Activated T-cell treated with anti-CD3 and anti-CD28 coated beads for 4 hours (primary cell): ENCODE measurements around the gene KRT1.

Experiments
- DNase-seq: peaks from one replicate; pipeline ENCODE4 v3.0.0-alpha.2; 2020

KRT1 gene

DNA sequence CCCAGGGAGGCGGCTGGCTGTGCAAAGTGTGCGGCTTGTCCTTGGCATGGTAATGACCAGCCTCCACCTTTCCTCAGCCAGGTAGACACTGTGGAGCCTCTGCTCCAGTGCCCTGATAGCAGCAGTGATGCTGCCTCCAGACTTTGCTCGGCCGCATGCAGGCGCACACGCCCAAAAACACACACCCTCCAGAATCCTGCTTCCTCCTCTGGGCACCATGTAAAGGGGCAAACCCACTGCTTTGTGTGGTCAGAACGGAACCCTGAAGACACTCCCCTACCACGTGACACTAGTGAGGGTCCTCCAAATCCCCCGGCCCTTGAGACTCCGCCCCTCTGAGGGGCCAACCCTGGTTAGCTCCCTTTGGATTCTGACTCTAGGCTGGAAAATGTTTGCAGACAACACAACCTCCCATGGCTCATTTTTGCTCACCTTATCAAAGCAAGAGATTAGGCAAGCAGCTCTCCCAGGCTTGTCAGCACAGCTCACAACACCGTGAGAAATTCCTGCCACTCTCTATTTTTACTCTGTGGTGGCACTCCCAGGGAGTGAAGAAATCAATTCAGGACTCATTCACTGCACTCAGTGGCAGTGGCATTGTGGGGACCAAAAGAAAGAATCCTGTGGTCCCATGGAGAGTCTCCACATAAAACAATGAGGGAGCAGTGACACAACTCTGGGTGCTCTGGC is 18.6 kb upstream of the KRT1 start:
- no peak for DNase-seq

DNA sequence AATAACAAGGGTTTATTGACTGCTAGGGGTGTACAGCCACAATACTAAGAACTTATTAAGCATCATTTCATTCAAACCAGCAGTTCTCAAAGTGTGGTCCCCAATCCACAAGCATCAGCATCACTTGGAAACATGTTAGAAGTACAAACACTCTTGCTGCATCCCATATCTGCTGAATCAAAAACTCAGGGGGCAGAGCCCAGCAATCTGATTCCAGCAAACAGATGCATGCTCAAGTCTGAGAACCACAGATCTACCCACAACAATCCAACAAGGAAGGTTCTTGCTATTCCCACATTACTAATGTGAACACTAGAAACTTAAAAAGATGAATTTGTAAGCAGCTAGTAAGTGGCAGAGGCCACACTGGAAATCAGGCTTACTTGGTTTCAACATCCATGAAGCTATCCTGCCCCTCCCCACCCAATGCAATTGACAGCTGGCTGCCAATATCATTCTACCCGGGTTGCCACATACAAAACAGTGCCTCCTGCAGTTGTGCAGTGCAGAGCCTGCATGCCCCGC is 16.9 kb upstream of the KRT1 start:
- DNase-seq: no peak

- no peak for DNase-seq
Measured at GRCh38 chr12:52696588-52696987, 16.4 kb upstream of the KRT1 start.

DNA sequence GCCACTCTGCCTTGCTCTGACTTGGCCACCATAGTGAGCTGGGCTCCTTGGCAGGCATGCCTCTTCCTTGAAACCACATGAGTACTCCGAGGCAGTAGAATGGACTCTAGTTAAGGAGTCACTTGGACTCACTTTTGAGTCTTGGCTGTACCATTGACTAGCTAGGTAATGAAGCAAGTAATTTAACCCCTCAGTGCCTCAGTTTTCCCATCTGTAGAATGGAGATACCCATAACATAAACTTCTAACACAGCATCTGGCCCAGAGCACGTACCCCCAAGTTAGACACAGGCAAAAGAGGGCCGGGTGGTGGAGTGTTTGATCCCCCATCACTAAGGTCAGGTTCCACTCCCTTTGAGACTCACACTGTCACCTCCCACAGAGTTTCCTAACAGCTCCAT is 14.8 kb upstream of the KRT1 start:
- no peak for DNase-seq

DNA sequence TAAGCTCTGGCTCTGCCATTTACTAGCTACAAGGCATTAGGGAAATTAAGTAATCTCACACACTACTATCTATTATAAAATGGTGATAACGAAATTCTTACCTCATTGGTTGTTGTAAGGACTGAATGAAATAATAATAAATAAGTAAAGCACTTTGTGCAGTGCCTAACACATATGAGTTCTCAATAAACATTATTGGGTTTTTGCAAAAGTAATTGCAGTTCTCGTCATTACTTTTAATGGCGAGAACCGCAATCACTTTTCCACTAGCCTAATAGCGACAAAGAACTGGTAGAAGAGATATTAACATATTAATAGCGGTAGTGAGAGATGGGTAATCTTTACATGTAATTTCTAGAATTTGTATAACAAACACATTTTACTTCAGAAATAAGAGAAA is 13.9 kb upstream of the KRT1 start:
- DNase-seq: no peak

DNA sequence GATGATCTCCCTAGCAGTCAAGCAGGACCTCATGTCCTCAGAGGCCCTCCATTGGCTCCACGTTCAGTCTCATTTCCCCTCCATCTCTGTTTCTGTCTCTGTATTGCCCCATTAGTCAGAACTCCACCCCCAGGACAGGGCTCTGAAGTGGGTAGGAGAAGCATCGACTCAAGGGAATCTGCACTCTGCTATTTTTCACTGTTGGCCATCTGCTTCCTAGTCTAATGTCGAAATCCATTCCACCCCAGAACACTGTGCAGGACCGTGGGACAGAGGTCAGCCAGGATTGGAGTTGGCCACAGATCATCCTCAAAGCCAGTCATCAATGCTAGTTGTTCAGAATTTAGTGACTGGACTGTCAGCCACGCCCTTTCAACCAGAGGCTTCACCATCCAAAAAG is 13.1 kb upstream of the KRT1 start:
- DNase-seq: no peak

GRCh38 chr12:52692254-52692653 is 12.0 kb upstream of the KRT1 start:
- no peak for DNase-seq

DNA sequence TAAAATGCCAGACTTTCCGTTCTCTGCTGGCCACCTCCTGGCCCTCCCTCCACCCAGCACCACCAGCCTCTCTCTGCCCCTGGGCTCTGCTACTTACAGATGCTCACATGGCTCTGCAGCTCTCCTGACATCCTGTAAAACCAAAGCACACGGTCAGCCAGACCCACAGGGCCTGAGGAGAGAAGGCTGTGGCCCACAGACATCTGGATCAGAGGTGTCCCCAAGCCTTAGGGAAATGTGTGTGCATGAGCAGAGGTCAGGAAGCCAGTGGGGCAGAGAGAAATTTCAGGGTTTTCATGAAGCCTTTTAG is 11.6 kb upstream of the KRT1 start:
- no peak for DNase-seq

- peak; percentile 34 for DNase-seq
Measured at GRCh38 chr12:52691076-52691840, 11.1 kb upstream of the KRT1 start.

DNA sequence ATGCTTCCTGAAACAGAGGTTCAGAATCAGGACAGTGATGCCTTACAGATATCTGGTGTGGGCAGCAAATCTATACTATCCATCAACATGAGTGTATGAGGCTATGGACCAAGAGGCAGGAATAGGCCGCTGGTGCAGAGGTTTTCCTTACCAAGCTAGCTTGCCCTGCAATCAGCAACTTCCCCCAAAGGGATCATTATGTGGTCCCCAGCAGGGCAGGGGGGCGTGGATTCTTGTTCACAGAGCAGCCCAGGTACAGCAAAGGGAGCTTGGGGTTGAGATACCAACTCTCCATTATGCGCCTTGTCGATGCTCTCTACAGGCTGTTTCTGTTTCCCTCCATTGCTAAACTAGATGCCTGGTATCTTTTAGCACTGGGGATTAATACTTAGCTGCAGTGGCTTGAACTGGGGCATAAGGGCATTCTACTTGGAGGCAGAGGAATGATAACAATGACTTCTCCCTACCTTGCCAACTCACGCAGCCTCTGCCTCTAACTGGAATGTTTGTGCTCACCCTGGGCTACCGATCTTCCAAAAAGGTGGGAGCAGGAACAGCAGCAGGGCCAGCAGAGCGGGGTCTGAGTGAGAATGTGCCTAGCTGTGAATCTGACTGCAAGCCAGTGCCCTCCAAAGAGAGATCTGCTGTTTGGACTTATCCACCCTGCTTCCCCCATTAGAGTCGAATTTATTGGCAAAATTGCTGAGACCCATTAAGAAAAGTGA is 10.3 kb upstream of the KRT1 start:
- DNase-seq: no peak

DNA sequence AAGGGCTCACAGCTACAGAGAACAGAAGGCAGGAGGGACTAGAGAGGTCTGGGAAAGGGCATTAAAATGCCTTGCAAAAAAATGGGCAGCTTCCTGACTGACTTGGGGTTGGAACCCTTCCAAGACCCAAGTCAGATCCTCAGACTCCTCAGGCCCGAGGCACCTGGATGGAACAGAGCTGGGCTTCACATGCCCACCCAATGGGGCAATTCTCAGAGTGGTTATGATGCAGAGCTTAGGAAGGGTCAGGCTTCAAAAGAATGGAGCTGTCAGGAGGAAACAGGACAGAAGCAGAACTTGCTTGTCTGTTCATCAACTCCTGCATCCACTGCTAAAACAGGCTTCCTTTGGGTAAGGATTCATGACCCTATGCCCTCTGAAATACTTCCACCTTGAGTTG is 9.7 kb upstream of the KRT1 start:
- no peak for DNase-seq

DNA sequence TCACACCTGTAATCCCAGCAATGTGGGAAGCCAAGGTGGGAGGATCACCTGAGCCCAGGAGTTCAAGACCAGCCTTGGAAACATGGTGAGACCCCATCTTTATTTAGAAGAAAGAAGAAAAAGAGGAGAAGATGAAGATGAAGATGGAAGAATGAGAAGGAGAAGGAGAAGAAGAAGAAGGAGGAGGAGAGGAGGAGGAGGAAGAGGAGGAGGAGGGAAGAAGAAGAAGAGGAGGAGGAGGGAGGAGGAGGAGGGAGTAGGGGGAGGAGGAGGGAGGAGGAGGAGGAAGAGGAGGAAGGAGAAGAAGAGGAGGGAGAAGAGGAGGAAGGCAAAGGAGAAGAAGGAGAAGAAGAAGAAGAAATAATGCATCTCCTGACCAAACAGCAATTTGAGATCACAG is 9.0 kb upstream of the KRT1 start:
- no peak for DNase-seq

DNA sequence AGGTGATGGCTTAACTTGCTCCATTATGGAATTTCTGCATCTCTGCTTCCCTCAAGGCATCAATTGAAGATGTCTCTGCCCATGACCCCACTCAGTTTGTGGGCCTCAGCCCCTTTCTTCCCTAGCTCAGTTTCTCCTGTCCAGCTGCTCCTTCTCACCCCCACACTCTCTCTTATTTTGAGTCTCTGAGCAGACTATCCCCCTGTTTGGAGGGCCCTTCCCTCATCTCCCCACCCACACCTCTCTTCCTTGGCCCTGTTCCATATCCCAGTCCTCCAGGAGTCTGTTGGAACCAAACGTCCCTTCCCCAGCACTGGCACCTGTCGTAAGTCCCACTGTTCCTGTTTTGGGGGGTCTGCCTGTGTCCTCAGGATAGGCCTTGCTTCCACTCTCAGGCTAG is 8.3 kb upstream of the KRT1 start:
- no peak for DNase-seq

DNA sequence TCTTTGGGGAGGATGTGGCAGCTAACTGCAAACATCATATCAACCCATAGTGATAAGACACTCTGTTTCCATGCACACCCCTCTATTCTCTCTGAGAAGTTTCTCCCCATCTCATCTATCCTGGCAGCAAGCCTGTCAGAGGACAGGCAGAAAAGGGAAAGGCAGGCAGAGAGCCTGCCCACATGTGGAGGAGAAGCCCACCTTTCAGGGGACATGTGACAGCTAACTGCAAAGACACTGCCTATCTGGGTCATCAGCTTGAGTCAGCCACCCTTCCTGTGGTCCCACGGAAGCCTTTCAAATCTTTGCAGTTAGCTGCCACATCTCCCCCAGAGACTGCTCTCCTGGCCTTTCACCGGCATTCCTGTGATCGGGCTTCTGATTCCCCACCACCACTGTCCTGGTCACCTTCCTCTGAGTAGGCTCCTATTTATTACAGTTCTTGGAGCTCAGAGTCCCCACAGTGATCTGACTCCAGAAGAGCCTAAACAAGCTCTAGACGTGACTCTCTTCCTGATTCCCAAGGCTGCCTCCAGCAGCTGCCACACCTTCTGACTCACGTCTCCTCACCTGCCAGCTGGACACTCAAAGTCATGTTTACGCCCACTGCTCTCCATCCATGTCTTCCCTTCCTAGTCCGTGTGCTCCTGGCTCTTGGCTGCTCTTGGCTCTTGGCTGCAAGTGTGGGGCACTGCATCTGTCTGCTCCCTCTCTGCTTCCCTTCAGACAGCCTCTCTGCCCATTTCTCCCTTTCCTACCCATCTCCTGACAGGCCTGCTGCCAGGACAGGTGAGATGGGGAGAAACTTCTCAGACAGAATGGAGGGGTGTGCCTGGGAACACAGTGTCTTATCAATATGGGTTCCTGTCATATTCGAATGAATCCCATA is 7.5 kb upstream of the KRT1 start:
- no peak for DNase-seq

GRCh38 chr12:52686756-52687487 is 6.7 kb upstream of the KRT1 start:
- DNase-seq: no peak

- no peak for DNase-seq
Measured at GRCh38 chr12:52686063-52686462, 5.9 kb upstream of the KRT1 start.

GRCh38 chr12:52685406-52685890 is 5.2 kb upstream of the KRT1 start:
- no peak for DNase-seq

- no peak for DNase-seq
Measured at GRCh38 chr12:52684431-52684830, 4.2 kb upstream of the KRT1 start.

DNA sequence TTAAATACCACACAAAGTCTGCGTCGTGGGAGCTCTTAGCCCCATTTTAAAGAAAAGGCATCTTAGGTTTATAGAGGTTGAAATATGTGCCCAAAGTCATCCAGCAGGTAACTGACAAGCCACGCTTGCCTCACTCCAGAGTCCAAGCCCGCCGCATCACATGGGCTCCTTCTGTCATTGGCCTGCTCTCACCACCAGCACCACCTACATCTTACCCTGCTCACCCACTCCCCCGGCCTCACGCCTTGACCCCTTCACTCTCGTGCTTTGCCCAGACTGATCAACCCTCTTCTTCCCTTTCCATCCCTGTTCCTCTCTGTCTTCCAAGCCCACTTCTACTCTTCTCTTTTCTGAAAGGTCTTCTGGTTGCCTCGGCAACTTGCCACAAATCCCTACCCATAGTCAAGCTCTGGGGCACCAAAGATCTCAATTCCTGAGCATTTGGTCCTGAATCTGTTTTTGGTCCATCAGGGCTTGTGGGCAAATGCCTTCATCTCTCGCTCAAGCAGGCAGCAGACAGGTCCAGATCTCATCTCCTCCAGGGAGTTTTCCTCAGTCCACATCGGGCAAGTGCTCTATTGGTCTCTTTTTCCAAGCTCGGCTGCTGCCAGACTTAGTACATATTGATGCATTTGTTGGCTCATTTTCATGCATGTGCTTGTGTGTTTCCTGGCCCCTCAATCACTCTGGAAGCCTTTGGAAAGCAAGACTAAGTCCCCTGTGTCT is 3.5 kb upstream of the KRT1 start:
- no peak for DNase-seq

GRCh38 chr12:52682938-52683574 is 2.8 kb upstream of the KRT1 start:
- DNase-seq: no peak

DNA sequence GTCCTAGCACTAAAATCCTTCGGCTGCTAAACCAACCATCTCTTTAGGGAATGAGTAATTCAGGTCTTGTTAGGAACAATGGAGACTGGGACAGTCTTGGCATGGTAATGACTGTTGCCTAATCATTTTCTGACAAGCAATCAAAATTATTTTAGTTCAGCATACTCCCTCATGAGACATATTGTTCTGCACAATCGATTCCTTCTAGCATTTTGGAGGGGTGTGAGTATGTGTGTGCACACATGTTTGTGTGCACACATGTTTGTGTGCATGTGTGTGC is 2.1 kb upstream of the KRT1 start:
- DNase-seq: no peak
